HL-60 (cell line): ENCODE data around the gene FADS6.

Source experiments
- DNase-seq, 2 experiments: peaks; one replicate each; pipeline ENCODE4 v3.0.0-alpha.2; 2010 to 2020; ENCODE audit warnings: low read depth in 1 of 2, low spot score in 1 of 2
- H3K27ac ChIP-seq: fragments of 250-450 bp; sonication (Bioruptor Pico); replicated peaks from 2 replicates; pipeline ENCODE4 v1.5.1; 2020; ENCODE audit warnings: mild to moderate bottlenecking, moderate library complexity
- H3K27me3 ChIP-seq: fragments of 250-450 bp; sonication (Bioruptor Pico); 2 replicates; pipeline ENCODE4 v1.5.1; 2021; ENCODE audit warnings: mild to moderate bottlenecking, moderate library complexity; ENCODE audit not compliant: insufficient read depth, poor library complexity, severe bottlenecking
- H3K4me3 ChIP-seq: replicated peaks from 2 replicates; pipeline ENCODE4 v1.5.1; 2011; ENCODE audit warnings: mild to moderate bottlenecking, control low read depth, low read length; ENCODE audit not compliant: insufficient read depth
- CTCF ChIP-seq: IDR thresholded peaks from one replicate; pipeline ENCODE4 v1.5.1; 2011; ENCODE audit warnings: low read length, control low read depth, inconsistent platforms; ENCODE audit not compliant: insufficient read depth
- GABPA ChIP-seq: IDR thresholded peaks from 2 replicates; pipeline ENCODE4 v1.6.1; 2012; ENCODE audit warnings: low read depth
- POLR2AphosphoS5 ChIP-seq: IDR thresholded peaks from 2 replicates; pipeline ENCODE4 v1.6.1; 2012; ENCODE audit warnings: low read depth
- REST ChIP-seq: IDR thresholded peaks from 2 replicates; pipeline ENCODE4 v1.6.1; 2012; ENCODE audit warnings: low read depth; ENCODE audit not compliant: insufficient replicate concordance
- SPI1 ChIP-seq: IDR thresholded peaks from 2 replicates; pipeline ENCODE4 v1.6.1; 2012; ENCODE audit warnings: low read depth, mild to moderate bottlenecking, borderline replicate concordance

Gene FADS6

GRCh38 chr17:74853669-74854068 is 39.8 kb downstream of the FADS6 start:
- no peak for TF ChIP-seq SPI1
- no peak for TF ChIP-seq GABPA
- H3K27me3 ChIP-seq = peaks cover 51% of the 10 kb centered on the region

GRCh38 chr17:74853048-74853397 is 40.4 kb downstream of the FADS6 start:
- peaks cover 49% of the 10 kb centered on the region for H3K27me3 ChIP-seq
- H3K4me3 ChIP-seq = no peak overlapping the region
- no peak overlapping the region for H3K27ac ChIP-seq
- TF ChIP-seq POLR2AphosphoS5 (no peak), SPI1 (no peak), REST (no peak), GABPA (no peak), CTCF (no peak)
- DNase-seq = no peak

More at GRCh38 chr17:74853669-74854068, 39.8 kb downstream of the FADS6 start:
- no peak for DNase-seq
- no peak overlapping the region for H3K4me3 ChIP-seq
- no peak overlapping the region for H3K27ac ChIP-seq

GRCh38 chr17:74852237-74853047 is 41.0 kb downstream of the FADS6 start:
- H3K4me3 ChIP-seq = no peak overlapping the region
- peak in 1 of 2 experiments; percentile 54 for DNase-seq
- H3K27me3 ChIP-seq = peaks cover 44% of the 10 kb centered on the region
- no peak for TF ChIP-seq GABPA
- TF ChIP-seq POLR2AphosphoS5 = no peak
- no peak for TF ChIP-seq SPI1
- TF ChIP-seq REST = peak; percentile 85
- no peak for TF ChIP-seq CTCF
- H3K27ac ChIP-seq = no peak overlapping the region

- Histone ChIP-seq H3K4me3 (no peak overlapping the region), H3K27me3 (peaks cover 38% of the 10 kb centered on the region)
- no peak for DNase-seq
Measured at GRCh38 chr17:74851612-74852236, 41.7 kb downstream of the FADS6 start.

More at GRCh38 chr17:74851612-74852236, 41.7 kb downstream of the FADS6 start:
- H3K27ac ChIP-seq = no peak overlapping the region
- no peak for TF ChIP-seq REST
- TF ChIP-seq GABPA = no peak
- TF ChIP-seq POLR2AphosphoS5 = no peak
- no peak for TF ChIP-seq SPI1
- TF ChIP-seq CTCF = no peak
